ENCODE results near the gene POLN.

POLN gene

GRCh38 chr4:2103127-2103842 is 138.6 kb downstream of the POLN start:
- no peak for DNase-seq

- DNase-seq = no peak
Observed at GRCh38 chr4:2102045-2102883, 139.7 kb downstream of the POLN start.

GRCh38 chr4:2101346-2102044 is 140.4 kb downstream of the POLN start:
- no peak for DNase-seq

- no peak for DNase-seq
Observed at GRCh38 chr4:2096073-2096609, 145.8 kb downstream of the POLN start.

- no peak for DNase-seq
Observed at GRCh38 chr4:2095236-2096072, 146.5 kb downstream of the POLN start.

GRCh38 chr4:2094545-2094944 is 147.4 kb downstream of the POLN start:
- no peak for DNase-seq

GRCh38 chr4:2093265-2093664 is 148.7 kb downstream of the POLN start:
- DNase-seq = no peak

GRCh38 chr4:2092669-2093053 is 149.3 kb downstream of the POLN start:
- no peak for DNase-seq

- no peak for DNase-seq
Observed at GRCh38 chr4:2091990-2092668, 149.8 kb downstream of the POLN start.

GRCh38 chr4:2090642-2091041 is 151.3 kb downstream of the POLN start:
- no peak for DNase-seq

- no peak for DNase-seq
Observed at GRCh38 chr4:2089222-2089621, 152.7 kb downstream of the POLN start.

- DNase-seq = no peak
Observed at GRCh38 chr4:2087170-2087569, 154.8 kb downstream of the POLN start.

- no peak for DNase-seq
Observed at GRCh38 chr4:2085496-2085901, 156.4 kb downstream of the POLN start.

GRCh38 chr4:2084316-2084715 is 157.6 kb downstream of the POLN start:
- DNase-seq = no peak

GRCh38 chr4:2083826-2084160 is 158.1 kb downstream of the POLN start:
- DNase-seq = no peak

GRCh38 chr4:2083116-2083825 is 158.7 kb downstream of the POLN start:
- DNase-seq = no peak

- DNase-seq = no peak
Observed at GRCh38 chr4:2082627-2083026, 159.3 kb downstream of the POLN start.

GRCh38 chr4:2082118-2082517 is 159.8 kb downstream of the POLN start:
- no peak for DNase-seq

- no peak for DNase-seq
Observed at GRCh38 chr4:2081540-2081939, 160.4 kb downstream of the POLN start.

- no peak for DNase-seq
Observed at GRCh38 chr4:2080429-2081300, 161.3 kb downstream of the POLN start.
